ENCODE data around the gene SPACDR.
"Not testable (repeated sequence)": the region's sequence is repeated elsewhere in the genome, so short reads cannot be mapped to it uniquely, and the experiment has no call there.

DNA sequence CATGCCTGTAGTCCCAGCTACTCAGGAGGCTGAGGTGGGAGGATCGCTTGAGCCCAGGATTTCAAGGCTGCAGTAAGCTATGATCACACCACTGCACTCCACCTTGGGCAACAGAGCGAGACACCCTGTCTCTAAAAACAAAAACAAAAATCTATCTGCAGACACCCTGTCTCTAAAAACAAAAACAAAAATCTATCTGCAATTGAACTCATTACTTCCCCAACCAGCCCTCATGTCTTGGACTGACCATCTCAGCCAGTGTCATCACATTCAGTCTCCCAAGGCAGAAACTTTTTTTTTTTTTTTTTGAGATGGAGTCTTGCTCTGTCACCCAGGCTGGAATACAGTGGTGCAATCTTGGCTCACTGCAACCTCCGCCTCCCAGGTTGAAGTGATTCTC is 40.0 kb upstream of the SPACDR start:
- TF ChIP-seq, protein P1, sequence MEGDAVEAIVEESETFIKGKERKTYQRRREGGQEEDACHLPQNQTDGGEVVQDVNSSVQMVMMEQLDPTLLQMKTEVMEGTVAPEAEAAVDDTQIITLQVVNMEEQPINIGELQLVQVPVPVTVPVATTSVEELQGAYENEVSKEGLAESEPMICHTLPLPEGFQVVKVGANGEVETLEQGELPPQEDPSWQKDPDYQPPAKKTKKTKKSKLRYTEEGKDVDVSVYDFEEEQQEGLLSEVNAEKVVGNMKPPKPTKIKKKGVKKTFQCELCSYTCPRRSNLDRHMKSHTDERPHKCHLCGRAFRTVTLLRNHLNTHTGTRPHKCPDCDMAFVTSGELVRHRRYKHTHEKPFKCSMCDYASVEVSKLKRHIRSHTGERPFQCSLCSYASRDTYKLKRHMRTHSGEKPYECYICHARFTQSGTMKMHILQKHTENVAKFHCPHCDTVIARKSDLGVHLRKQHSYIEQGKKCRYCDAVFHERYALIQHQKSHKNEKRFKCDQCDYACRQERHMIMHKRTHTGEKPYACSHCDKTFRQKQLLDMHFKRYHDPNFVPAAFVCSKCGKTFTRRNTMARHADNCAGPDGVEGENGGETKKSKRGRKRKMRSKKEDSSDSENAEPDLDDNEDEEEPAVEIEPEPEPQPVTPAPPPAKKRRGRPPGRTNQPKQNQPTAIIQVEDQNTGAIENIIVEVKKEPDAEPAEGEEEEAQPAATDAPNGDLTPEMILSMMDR (IDR thresholded peaks at IDR 0.05) = not testable (repeated sequence)
- not testable (repeated sequence) for TF ChIP-seq POLR2AphosphoS5 (IDR thresholded peaks at IDR 0.05); POLR2A (IDR thresholded peaks at IDR 0.05; ENCODE audit: low read depth); EP300 (IDR thresholded peaks at IDR 0.05)

Data from esophagus muscularis mucosa (tissue), 4 donors.